ENCODE data around the gene CASP8.
"Not testable (repeated sequence)": the region's sequence is repeated elsewhere in the genome, so short reads cannot be mapped to it uniquely, and the experiment has no call there.

CASP8 gene

DNA sequence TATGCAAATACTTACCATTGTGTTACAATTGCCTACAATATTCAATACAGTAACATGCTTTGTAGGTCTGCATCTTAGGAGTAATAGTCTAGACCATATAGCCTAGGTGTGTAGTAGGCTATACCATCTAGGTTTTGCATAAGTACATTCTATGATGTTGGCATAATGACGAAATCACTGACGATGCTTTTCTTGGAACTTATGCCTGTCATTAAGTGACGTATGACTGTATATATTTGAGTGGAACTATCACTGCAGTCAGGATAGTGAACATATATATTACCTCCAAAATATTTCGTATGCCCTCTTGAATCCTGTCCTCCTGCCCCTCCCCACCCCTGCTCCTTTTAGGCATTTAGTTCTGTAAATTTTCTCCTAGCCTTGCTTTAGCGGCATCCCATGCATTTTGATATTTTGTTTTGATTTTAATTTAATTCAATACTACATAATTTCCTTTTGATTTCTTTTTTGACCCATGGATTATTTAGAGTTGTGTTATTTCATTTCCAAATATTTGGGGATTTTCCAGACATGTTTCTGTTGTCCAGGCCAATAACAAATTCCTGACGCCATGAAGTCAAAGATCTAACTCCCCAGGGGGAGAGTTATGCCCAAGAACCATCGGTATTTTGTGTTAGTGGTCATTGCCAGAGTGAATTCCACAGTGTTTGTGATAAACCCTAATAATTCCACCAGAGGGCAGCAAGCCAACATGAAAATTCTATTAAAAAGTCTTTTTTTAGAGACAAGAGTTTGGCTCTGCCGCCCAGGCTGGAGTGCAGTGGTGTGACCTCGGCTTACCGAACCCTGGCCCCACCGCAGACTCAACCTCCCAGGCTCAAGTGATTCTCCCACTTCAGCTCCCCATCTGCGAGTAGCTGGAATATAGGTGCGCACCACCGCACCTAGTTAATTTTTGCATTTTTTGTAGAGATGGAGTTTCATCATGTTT is 24.2 kb upstream of the CASP8 start:
- no peak overlapping the region for H3K18ac ChIP-seq (ENCODE audit: low read depth in 1 of 2, low read length in 2 of 2)
- WGBS, result 48% methylated on average over 11 of the region's 14 CpGs
- no peak overlapping the region for H2BK120ac ChIP-seq (ENCODE audit: low read depth, low read length)
- H3K27me3 ChIP-seq (ENCODE audit: control insufficient read depth in 1 of 2, insufficient read depth in 1 of 2, low read length in 2 of 2), result no peaks in the 10 kb centered on the region
- DNase-seq, result peak; percentile 71
- H4K91ac ChIP-seq (ENCODE audit: low read length), result no peak overlapping the region
- no peak overlapping the region for H3K23ac ChIP-seq (ENCODE audit: low read length in 2 of 2)
- H3K9me3 ChIP-seq (ENCODE audit: control insufficient read depth, low read length), result no peaks in the 10 kb centered on the region
- peak overlapping the region in 1 of 2 experiments; percentile 28 for H3K4ac ChIP-seq (ENCODE audit: low read depth in 1 of 2, low read length in 2 of 2)
- H2BK5ac ChIP-seq (ENCODE audit: low read depth, low read length, poor library complexity, severe bottlenecking), result peak overlapping the region; percentile 4
- H4K8ac ChIP-seq (ENCODE audit: low read length), result no peak overlapping the region
- H3K4me1 ChIP-seq (ENCODE audit: control insufficient read depth, insufficient read depth, low read depth, low read length), result peaks cover 15% of the 10 kb centered on the region
- peak overlapping the region; percentile 80 for H3K9ac ChIP-seq (ENCODE audit: low read length)
- H2AFZ ChIP-seq (ENCODE audit: low read depth, low read length), result no peak overlapping the region
- no peaks in the 10 kb centered on the region for H3K79me1 ChIP-seq (replicated peaks; ENCODE audit: low read length, poor library complexity, severe bottlenecking)
- H3K4me2 ChIP-seq (ENCODE audit: low read length, poor library complexity, severe bottlenecking), result no peak overlapping the region
- peak overlapping the region; percentile 19 for H2BK15ac ChIP-seq (ENCODE audit: low read depth, poor library complexity, severe bottlenecking)
- H3K36me3 ChIP-seq (ENCODE audit: control insufficient read depth in 1 of 2, insufficient read depth in 2 of 2, low read depth in 1 of 2, low read length in 2 of 2), result no peaks in the 10 kb centered on the region
- H3K27ac ChIP-seq (ENCODE audit: low read length, poor library complexity, severe bottlenecking), result no peak overlapping the region
- peak overlapping the region; percentile 73 for H2AK5ac ChIP-seq (ENCODE audit: low read length, severe bottlenecking)
- H2BK12ac ChIP-seq (ENCODE audit: low read length in 2 of 2), result no peak overlapping the region
- no peak overlapping the region for H3K14ac ChIP-seq (ENCODE audit: low read length in 2 of 2)
- peak overlapping the region in 1 of 2 experiments; percentile 45 for H3K4me3 ChIP-seq (ENCODE audit: insufficient read depth in 1 of 2, low read depth in 1 of 2, low read length in 2 of 2)

DNA sequence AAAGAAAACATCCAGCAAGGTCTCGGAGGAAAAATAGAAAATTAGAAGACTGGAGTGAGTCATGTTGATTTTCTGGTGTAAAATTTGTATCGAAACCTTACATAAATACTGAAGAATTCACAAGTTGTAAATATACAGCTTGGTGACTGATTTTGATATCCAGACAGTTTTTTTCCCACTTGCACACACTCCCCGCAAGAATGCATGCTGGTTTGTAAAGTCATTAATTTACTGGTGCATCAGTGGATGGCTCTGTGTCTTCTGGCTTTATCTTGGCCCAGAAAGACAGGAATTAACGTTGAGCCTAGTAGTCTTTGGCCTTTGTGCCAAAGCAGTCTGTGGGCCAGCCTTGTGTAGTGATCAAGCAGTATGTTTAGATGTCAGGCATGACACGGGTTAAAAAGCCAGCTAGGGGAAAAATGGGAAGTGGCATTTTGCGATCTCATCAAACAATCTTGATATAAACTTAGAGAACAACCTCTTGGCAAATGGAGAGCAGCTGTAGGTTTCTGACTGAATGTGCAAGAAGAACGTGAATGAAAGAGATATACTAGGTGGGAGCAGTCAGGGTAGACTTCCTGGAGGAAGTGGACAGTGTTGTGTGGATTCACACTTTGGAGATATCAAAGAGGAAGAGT is 22.7 kb upstream of the CASP8 start:
- Histone ChIP-seq H3K18ac (ENCODE audit: low read depth in 1 of 2, low read length in 2 of 2) (no peak overlapping the region), H2BK5ac (ENCODE audit: low read depth, low read length, poor library complexity, severe bottlenecking) (no peak overlapping the region), H3K9me3 (ENCODE audit: control insufficient read depth, low read length) (no peaks in the 10 kb centered on the region), H3K27me3 (ENCODE audit: control insufficient read depth in 1 of 2, insufficient read depth in 1 of 2, low read length in 2 of 2) (no peaks in the 10 kb centered on the region), H2AFZ (ENCODE audit: low read depth, low read length) (no peak overlapping the region), H3K27ac (ENCODE audit: low read length, poor library complexity, severe bottlenecking) (no peak overlapping the region), H2BK12ac (ENCODE audit: low read length in 2 of 2) (no peak overlapping the region), H3K4me1 (ENCODE audit: control insufficient read depth, insufficient read depth, low read depth, low read length) (peaks cover 13% of the 10 kb centered on the region), H2BK120ac (ENCODE audit: low read depth, low read length) (no peak overlapping the region), H2BK15ac (ENCODE audit: low read depth, poor library complexity, severe bottlenecking) (no peak overlapping the region), H3K9ac (ENCODE audit: low read length) (peak overlapping the region; percentile 80), H3K23ac (ENCODE audit: low read length in 2 of 2) (no peak overlapping the region), H4K91ac (ENCODE audit: low read length) (no peak overlapping the region), H3K14ac (ENCODE audit: low read length in 2 of 2) (no peak overlapping the region), H3K4me2 (ENCODE audit: low read length, poor library complexity, severe bottlenecking) (no peak overlapping the region), H4K8ac (ENCODE audit: low read length) (no peak overlapping the region), H3K36me3 (ENCODE audit: control insufficient read depth in 1 of 2, insufficient read depth in 2 of 2, low read depth in 1 of 2, low read length in 2 of 2) (no peaks in the 10 kb centered on the region), H3K4me3 (ENCODE audit: insufficient read depth in 1 of 2, low read depth in 1 of 2, low read length in 2 of 2) (peak overlapping the region in 1 of 2 experiments; percentile 1), H3K79me1 (replicated peaks; ENCODE audit: low read length, poor library complexity, severe bottlenecking) (no peaks in the 10 kb centered on the region), H3K4ac (ENCODE audit: low read depth in 1 of 2, low read length in 2 of 2) (no peak overlapping the region), H2AK5ac (ENCODE audit: low read length, severe bottlenecking) (peak overlapping the region; percentile 16)
- no peak for DNase-seq
- 95% methylated on average over 6 of the region's 7 CpGs for WGBS

DNA sequence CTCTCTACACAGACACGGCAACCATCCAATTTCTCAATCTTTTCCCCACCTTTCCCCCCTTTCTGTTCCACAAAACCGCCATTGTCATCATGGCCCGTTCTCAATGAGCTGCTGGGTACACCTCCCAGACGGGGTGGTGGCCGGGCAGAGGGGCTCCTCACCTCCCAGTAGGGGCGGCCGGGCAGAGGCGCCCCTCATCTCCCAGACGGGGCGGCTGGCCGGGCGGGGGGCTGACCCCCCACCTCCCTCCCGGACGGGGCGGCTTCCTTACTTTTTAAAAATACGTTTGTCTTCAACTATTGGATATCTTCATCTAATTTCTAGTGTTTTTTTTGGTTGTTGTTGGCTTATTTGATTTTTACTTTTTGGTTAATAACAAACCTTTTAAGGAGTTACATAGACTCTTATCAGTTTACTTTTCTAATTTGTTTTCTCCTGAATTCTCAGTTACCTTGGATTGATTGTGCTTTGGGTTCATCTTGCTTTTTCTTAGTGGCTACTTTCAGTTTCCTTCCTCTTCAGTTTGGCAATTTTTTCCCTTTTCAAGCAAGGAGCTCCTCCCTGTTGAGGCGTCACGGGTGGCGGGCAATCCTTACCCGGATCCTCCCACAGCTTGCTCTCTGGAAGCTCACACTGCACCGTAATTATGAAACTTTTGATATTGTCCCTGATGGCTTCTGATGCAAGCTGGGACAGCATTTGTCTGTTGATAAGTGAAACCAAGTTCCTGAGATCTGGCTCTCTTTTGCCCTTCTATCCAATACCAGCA is 21.0 kb upstream of the CASP8 start:
- 94% methylated on average over 10 of the region's 21 CpGs for WGBS
- not testable (repeated sequence) for H3K14ac ChIP-seq (ENCODE audit: low read length in 2 of 2); H2BK5ac ChIP-seq (ENCODE audit: low read depth, low read length, poor library complexity, severe bottlenecking); H3K18ac ChIP-seq (ENCODE audit: low read depth in 1 of 2, low read length in 2 of 2); DNase-seq; H2BK12ac ChIP-seq (ENCODE audit: low read length in 2 of 2); H4K8ac ChIP-seq (ENCODE audit: low read length); H3K9me3 ChIP-seq (ENCODE audit: control insufficient read depth, low read length); H3K4me2 ChIP-seq (ENCODE audit: low read length, poor library complexity, severe bottlenecking); H3K27ac ChIP-seq (ENCODE audit: low read length, poor library complexity, severe bottlenecking); H3K4me1 ChIP-seq (ENCODE audit: control insufficient read depth, insufficient read depth, low read depth, low read length); H3K27me3 ChIP-seq (ENCODE audit: control insufficient read depth in 1 of 2, insufficient read depth in 1 of 2, low read length in 2 of 2); H2BK15ac ChIP-seq (ENCODE audit: low read depth, poor library complexity, severe bottlenecking); H4K91ac ChIP-seq (ENCODE audit: low read length); H3K79me1 ChIP-seq (replicated peaks; ENCODE audit: low read length, poor library complexity, severe bottlenecking); H3K36me3 ChIP-seq (ENCODE audit: control insufficient read depth in 1 of 2, insufficient read depth in 2 of 2, low read depth in 1 of 2, low read length in 2 of 2); H2AK5ac ChIP-seq (ENCODE audit: low read length, severe bottlenecking); H2AFZ ChIP-seq (ENCODE audit: low read depth, low read length); H2BK120ac ChIP-seq (ENCODE audit: low read depth, low read length); H3K4ac ChIP-seq (ENCODE audit: low read depth in 1 of 2, low read length in 2 of 2)
- Histone ChIP-seq H3K4me3 (ENCODE audit: insufficient read depth in 1 of 2, low read depth in 1 of 2, low read length in 2 of 2) (peak overlapping the region in 1 of 2 experiments; percentile 63), H3K23ac (ENCODE audit: low read length in 2 of 2) (peak overlapping the region in 1 of 2 experiments; percentile 72), H3K9ac (ENCODE audit: low read length) (peak overlapping the region; percentile 86)

All from mesenchymal stem cell (in vitro differentiated cells and primary cell).